Measurements from ENCODE around the gene EME2.
A peak's percentile ranks its signal among the peaks of the same experiment; 100 is the strongest.

GRCh38 chr16:1769402-1770300 lies 3.0 kb upstream of the EME2 start:
- TF ChIP-seq CTCF (conservative IDR thresholded peaks at IDR 0.05; ENCODE audit: low read depth in 2 of 2) (no peak), POLR2AphosphoS5 (IDR thresholded peaks at IDR 0.05; ENCODE audit: low read depth) (peak; percentile 22), REST (IDR thresholded peaks at IDR 0.05; ENCODE audit: unreplicated experiment) (no peak), EZH2phosphoT487 (IDR thresholded peaks at IDR 0.05; ENCODE audit: unreplicated experiment) (no peak), CREB1 (CRISPR knock-in tag; IDR thresholded peaks at IDR 0.05; ENCODE audit: low read depth) (no peak), EZH2 (IDR thresholded peaks at IDR 0.05; ENCODE audit: low read depth, unreplicated experiment) (no peak), ZNF114 (CRISPR knock-in tag; IDR thresholded peaks at IDR 0.05) (no peak), STAT1 (IDR thresholded peaks at IDR 0.05; ENCODE audit: unreplicated experiment) (no peak)

Data from GM23338 (cell line).